Activated T-cell treated with anti-CD3 and anti-CD28 coated beads, Interleukin-2, amount 50 U/mL, for 1 hour (primary cell): ENCODE measurements around the gene ZFYVE28.

ENCODE experiments used
- DNase-seq: peaks from one replicate; pipeline ENCODE4 v3.0.0-alpha.2; 2020

Gene ZFYVE28

DNA sequence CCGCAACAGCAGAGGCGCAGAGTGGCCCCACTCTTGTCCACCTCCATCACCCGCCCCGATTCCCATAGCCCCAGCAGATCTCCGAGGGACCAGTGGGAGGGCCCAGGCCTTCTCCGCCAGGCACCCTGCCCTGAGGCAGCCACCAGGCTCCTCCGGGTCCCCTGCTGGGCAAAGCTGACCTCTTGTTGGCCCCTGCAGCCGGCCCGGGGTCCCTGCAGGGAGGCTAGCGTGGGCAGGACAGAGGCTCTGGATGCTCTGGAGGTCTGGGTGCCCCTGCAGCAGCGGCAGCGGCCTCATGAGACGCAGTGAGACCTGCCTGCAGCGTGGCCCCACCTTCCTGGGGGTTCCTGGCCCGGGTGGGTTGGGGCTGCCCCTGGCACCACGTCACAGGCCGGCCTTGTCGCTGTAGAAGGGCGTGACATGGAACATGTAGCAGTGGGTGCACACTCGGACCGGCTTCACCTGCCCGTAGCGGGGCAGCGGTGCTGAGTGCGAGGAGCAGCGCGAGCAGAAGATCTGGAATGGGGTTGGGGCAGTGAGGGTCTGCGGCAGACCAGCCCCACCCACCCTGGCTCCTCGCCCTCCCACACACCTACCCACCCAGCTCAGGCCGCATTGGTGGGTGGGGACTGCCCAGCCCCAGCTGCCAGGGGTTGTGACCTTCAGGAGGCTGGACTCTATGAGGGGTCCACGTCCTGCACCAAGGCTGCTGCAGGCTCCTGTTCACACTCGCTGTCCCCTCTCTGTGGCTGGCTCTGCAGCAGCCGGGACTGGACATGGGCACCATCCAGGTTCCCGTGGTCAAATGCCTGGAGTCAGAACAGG, 147.9 kb downstream of the ZFYVE28 start:
- DNase-seq = no peak

DNA sequence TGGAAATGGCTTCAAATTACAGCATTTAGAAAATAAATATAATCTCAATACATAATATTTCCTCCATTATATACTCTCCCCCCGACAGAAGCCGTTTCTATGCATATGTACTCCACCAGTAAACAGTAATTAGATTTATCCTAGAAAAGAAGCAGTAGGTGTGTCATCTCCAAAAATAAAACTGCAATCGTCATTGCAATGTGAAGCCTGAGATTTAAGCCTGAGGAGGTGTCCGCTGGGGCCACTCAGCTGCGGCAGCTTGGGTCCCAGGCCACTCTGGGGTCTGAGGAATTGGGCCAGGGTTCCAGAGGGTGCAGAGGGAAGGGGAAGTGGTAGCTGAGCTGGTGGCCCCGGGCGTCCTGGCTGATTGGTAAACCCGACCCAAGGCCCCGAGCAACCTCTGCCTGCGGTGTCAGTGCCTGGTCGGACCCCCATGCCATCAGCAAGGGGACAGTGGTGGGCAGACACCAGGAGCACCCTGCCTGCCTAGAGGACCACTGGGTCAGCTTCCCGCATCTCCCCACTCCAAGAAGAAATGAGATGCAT, 148.8 kb downstream of the ZFYVE28 start:
- DNase-seq = no peak

DNA sequence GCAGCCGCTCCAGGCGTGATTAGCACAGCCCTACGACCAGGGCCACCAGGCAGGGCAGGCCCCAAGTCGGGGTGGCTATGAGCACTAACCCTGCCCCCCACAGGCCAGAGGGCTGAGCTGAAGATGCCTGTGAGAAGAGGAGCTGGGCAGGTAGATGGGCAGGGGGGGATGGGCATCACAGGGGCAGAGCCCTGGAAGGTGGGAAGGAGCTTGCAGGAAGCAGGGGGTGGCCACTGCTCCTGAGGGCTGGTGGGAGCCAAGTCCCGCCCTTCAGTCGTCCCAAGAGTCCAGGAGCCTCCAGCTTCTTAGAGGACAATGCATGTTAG, 149.3 kb downstream of the ZFYVE28 start:
- DNase-seq = no peak

DNA sequence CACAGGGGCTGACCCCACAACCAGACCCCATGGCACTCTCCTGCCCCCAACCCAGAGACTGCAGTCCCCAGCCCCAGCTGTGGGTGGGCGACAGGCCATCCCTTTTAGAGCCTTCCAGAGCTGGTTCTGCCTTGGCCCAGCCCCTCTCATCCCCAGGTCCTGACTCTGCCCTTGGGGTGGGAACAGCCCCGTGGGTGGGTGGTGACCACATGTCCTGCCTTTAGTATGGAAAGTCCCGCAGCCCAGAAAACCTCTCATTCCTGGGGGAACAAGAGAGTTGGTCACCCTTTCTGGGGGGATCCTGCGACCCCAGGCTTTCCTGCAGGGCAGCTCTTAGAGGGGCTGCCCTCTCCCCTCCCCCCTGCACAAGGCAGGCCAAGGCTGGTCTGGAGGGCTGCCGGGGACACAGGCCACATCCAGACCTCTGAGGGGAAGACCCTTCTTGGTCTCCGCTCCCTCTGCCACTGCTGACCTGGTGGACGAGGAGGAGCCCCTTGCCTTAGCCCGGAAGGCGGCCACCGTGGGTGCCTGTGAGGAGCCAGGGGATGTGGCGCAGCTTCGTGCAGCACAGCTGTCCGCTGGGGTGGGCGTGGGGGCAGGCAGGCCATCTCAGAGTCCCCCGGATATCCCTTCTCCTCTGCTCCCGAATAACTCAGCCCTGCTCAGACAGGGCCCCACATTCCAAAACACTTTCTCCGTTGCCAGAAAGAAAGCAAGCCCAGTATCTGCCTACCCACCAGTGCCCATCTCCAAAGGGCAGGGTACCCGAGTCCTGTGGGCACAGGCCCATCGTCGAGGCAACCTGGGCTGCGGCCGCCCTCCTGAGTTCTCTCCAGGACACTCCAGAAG, 149.9 kb downstream of the ZFYVE28 start:
- DNase-seq = no peak

DNA sequence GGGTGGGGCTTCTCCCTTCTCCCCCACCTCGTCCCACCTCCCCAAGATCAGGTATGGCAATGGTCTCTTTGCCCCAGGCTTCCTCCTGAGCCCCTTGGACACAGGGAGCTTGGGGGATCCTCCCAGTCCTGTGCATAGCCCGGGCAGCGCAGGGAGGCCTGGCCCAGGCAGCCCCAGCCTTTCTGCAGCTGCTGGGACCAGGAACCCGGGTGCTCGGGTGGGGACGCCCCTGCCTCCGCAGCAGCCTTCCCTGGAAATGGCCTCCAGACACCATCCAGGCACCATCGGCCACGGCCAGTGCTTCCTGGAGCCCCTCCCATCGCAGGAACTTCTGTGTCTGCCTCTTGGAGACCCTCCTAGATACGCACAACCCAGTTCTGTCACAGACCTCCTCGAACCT, 150.6 kb downstream of the ZFYVE28 start:
- no peak for DNase-seq

DNA sequence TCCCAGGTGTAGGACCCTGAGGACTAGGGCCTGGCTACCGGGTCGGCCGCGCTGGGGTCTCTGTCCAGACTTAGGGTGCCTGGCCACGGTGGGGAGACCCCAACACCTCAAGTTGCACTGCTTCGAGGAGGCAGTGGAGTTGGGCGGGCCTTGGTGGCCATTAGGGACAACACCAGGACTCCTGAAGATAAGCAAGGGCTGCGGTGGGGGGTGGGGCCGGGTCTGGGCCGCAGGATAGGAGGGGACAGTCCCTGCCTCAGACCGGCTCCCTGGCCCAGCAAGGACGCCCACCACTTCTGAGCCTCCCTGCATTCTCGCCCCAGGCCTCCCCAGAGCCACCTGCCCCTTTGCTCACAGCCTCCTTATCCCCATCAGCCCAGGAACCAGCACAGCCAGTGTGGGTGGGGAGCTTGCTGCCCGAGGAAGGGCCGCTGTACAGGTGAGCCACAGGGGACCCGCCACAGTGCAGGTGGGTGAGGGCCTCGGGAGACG, 151.1 kb downstream of the ZFYVE28 start:
- DNase-seq = no peak

DNA sequence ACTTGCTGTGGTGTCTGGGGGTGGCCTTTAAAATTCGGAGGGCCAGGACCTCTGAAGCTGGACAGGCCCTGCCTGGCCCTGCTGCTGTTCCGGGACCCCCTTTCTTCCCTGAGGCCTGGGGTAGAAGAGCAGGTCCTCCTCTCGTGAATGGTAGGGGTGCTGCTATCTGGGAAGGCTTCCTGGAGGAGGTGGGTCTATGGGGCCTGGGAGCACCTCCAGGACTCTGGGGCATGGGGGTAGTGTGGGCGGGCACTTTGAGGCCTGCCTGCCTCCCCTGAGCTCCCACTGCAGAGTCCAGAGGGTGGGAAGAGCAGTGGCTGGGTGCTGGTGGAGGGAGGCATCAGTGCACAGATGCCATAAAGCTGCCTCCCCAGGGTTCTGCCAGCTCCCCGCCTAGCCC, 151.6 kb downstream of the ZFYVE28 start:
- no peak for DNase-seq

DNA sequence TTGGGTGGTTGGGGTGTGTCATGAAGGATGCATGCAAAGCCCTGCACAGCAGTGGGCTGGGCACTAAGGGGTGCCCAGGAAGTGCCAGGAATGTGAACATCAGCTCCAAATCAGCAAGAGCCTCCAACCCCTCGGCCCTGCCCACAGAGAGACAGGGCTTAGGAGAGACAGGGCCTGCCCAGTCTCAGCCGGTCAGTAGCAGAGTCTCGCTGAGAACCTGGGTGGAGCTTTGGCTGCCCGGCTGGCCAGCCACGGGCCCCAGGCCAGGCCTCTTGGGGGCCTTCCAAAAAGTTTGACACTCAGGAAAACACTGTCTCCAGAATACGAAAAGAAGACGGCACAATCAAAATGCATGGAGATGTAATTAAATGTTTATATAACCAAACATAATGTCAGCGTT, 152.3 kb downstream of the ZFYVE28 start:
- no peak for DNase-seq

DNA sequence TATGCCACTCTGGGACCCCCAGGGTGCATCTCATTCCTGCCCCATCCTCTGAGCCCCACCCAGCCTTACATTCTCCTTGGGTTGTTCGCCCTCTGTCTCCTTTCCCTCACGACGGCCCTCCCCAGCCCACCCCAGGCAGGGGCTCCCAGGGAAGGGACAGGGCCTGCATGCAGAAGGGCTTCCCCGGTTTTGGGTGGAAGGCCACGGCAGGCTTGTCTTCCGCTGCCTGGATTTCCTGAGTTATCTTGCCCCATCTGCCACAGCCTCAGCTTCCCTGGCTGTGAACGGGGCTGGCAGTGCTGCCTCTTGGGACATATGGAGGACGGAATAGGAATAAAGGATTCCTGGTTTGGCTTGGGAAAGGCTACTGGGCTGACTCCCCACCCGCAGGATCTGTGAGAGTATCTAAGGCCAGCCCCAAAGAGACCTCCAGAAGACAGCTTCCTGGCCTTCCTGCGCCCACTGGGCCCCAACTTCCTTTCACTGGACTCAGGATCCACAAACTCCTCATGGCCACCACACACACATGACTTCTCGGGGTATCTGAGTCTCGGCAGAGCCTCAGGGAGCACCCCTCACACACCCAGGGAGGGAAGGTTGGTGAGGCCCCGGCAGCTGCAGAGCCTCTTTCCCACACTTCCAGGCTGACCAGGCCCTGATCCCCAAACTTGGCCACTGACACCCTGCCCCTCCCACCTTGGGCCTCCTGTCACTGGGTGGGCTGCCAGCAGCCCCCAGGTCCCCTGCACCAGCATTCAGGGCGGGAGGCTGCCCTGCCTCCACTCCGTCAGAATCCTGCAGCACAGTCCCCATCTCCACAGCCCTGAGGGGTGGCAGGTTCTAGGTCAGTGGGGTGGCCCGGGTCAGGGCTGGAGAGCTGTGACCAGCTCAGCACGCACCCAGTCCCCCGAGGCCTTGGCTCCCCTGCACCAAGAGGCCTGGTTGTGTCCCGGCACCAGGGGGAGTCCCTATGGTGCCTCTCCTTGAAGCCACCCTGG, 153.0 kb downstream of the ZFYVE28 start:
- no peak for DNase-seq

DNA sequence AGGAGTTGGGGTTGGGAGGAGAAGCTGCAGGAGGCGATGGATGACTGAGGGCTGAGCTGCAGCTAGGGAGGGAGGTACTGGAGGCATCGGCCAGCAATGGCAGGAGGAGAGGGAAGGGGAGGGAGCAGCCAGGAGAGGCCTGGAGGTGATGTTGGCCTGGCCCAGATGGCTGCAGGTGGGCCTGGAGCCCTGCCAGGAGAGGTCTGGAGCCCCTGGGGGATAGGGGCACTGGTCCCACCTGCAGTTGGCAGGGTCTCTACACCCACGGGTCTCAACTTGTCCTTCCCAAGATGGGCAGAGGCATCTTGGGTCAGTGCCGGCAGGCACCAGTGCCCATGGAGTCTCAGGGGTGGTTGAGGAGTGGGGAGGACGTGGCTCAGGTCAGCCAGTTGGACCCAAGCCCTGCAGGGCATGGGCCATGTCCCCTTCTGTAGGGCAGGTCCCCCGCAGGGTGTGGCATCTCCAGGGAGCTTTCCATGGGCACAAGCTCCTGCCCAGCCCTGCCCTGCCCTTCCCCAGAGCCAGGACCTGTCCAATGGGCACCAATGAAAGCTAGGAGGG, 153.9 kb downstream of the ZFYVE28 start:
- no peak for DNase-seq

DNA sequence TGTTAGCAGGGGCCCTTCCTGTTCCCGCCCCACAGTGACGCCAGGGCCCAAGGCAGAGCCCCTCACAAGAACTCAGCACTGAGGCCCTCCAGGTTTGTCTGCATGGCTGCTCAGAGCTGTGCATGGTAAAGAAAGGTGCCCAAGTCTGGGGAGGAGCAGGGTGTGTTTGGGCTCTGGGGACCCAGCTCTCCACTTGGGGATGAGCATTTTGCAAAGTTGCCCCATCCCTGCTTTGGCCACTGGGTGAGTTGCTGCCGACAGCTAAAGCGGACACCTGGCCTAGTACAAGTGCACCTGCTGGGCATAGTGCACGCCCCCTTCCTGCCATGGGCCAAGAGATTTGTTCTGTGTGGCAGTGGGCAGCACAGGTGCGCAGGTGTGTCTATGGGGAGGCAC, 154.5 kb downstream of the ZFYVE28 start:
- DNase-seq = no peak

DNA sequence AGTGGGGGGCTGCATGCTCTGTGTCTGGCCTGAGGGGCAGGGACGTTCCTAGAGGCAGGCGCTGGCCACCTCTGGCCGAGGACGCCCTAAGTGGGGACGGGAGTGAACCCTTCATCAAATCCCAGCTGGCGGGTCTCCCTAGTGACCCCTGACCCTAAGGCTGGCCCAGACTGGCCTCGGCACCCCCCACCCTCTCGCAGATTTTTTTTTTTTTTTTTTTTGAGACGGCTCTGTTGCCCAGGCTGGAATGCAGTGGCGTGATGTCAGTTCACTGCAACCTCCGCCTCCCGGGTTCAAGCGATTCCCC, 155.5 kb downstream of the ZFYVE28 start:
- DNase-seq = no peak

DNA sequence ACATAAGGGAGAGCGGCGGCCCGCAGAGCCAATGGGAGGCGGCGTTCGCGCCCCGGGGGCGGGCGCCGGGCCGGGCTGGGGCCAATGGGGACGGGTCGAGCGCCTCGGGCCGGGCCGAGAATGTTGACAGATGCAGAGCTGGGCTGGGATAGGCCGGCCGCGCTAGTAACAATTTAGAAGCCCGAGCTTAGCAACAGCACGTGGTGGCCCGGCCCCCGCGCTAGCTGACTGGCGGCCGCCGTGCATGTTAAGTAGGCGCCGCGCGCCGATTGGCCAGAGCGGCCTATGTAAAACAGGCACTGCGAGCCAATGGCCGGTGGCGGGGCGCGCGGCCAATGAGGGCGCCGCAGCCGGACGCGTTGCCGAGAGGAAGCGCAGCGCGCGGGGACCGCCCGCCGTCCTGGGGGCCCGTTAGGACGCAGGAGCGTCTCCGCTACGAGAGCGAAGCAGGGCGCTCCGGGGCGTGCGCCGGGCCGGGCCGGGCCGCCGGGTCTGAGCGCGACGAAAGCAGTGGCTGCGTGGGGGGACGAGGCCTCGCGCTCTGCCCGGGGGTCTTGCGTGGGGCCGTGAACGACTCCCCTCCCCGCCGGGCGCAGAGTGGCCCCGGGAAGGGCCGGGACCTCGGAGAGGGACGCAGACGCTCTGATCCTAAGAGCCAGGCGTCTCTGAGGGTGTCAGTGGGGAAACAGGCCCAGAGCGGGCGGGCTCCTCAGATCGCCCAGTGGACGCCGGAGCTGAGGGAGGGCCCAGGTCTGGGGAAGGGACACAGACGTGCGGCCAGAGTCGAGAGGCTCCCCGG, 156.1 kb downstream of the ZFYVE28 start:
- DNase-seq = peak; percentile 96

DNA sequence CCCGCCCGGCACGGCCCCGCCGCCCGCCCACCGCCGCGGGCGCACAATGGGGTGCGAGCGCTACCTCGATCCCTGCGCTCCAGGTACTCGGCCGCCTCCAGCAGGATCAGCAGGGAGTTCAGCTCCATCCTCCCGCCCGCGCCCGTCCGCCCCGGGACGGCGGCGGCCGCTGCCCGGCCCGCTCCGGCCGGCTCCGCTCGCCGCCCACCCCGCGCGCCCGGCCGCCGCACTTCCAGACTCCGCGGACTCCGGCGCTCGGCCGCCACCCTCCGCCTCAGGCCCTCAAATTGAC, 156.6 kb downstream of the ZFYVE28 start, which contains the start of gene MXD4:
TSS of gene MXD4 (minus strand) at position 257 of the 292 bp plus-strand sequence. CDS start at position 128, 129 bp downstream.
- no peak for DNase-seq

DNA sequence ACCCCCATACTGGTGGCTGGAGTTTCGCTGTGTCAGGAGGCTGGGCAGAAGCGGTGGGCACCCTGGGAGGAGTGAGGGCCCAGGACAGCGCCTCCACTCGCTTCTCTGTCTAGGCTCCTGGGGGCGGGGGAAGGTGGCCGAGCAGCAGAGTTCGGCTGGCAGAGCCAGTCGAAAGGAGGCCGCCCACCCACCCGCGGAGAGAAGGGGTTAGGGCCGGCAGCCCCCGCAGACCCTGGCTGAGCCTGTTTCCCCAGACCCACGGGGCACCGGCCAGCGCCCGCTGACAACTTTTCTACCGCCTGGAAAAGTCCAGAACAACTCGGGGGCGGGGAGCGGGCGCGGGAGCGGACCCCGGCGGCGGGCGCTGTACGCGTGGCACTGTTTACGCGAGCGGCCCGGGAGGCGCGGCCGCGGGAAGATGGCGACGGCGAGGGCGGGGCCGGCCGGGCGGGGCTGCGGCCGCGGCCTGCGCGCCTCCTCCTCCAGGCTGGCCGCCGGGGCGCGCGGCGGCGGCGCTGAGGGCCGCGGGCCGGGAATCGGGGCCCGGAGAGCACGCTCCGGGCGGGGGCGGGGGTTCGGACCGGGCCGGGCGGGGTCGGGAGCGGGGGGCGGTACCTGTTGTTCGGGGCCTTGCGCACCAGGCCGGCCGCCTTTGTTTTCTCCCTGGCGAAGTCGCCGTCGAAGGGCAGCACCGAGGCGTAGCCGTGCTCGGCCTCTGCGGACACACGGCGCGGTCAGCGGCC, 157.2 kb downstream of the ZFYVE28 start:
- peak; percentile 65 for DNase-seq

DNA sequence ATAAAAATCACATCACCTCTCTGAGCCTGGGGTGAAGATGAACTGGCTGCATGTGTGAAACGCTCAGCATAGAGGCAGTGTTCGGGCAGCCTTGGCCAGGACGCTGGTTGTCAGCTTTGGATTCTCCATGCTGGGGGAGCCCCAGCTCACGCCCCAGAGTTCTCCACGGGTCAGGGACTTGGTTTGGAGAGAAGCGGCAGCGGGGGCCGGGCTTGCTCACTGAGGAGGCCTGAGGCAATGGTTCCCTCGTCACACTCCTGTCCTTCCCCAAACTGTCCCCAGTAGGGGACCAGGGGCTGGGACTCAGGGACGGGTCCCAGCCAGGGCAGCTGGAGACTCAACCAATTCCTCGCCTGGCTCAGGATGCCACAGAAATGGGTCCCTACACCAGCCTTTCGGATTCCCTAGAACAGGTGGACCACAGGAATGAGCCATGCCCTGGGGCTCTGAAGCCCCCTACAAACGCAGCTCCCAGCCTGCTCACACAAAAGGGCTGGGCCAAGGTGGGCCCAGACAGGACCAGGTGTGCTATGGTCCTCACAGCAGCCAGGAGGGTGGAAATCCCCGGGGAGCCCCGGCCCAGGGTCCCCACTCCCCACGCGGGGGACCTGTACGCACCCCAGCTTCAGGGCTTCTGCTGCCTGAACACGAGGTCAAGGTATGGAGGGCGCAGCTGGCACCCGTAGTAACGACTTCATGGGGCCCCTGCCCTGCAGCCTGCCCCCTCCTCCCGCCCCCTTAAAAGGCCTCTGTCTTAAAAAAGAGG, 157.9 kb downstream of the ZFYVE28 start:
- DNase-seq = peak; percentile 21

DNA sequence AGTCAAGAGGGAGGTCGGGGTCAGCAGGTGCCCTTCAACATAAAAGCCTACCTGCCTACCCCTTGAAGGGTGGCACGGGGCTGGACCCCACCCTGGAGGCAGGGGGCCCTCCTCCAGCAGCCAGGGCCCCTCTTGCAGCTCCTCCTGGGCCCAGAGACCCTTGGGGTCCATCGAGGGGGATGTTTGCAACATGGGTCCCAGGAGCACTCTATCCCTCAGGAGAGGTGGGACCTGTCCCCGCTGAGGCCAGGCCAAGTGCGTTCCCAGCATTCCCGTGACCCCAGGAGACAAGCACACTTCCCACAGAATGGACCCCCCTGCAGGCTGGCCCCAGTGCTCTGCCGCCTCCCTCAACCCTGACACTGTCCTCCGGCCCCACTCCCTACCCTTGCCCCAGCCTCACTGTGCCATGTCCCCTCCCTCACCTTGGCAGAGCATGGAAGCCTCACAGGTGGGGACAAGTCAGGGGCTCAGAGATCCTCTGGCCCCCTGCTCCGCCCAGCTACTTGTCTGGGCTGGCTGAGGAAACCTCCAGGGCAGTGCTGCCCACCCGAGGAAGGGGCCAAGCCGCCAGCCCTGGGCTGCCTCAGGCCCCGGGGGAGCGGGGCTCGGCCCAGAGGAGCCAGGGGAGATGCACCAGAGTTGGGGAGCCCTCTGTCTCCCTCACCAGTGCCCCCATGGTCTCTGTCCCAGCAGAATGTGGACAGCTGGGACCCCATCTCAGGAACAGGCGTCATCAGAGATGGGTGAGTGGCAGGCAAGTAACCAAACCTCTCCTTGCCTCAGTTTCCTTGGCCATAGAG, 158.7 kb downstream of the ZFYVE28 start:
- peak; percentile 18 for DNase-seq

DNA sequence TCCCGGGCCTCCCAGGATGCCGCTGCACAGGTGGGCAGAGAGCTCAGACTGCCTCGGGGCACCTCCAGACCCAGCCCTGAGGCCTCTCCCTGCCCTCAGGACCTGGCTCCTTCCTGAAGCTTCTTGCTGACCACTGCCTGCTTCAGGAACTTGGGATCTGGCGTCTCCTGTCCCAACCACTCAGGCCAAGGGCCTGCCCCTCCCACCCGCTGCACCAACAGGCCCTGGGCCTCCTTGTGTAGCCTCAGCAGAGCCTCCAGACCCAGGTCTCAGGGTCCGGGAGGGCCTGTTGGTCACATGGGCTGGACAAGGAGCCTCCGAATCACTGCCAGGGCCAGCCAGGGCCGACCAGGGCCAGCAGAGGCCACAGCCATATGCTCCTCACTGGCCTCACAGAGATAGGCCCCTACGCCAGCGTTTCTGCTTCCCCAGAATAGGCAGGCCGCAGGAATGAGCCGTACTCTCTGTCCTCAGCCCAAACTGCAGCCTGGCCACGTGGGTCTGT, 159.4 kb downstream of the ZFYVE28 start:
- peak; percentile 19 for DNase-seq
